Astrocyte (in vitro differentiated cells and primary cell): ENCODE results near the gene PJVK.

Experiments used
- CTCF ChIP-seq: IDR thresholded peaks from 2 replicates; pipeline ENCODE4 v1.5.1; 2011; ENCODE audit warnings: low read depth, mild to moderate bottlenecking, inconsistent platforms, low read length, moderate library complexity; ENCODE audit not compliant: insufficient read depth
- EZH2 ChIP-seq: IDR thresholded peaks from 2 replicates; pipeline ENCODE4 v1.6.1; 2012; ENCODE audit warnings: mild to moderate bottlenecking, low read length, inconsistent platforms; ENCODE audit not compliant: insufficient read depth

GRCh38 chr2:178508646-178509045 lies 57.5 kb downstream of the PJVK start:
- TF ChIP-seq CTCF (no peak), EZH2 (no peak)
